CD14-positive monocyte (primary cell): ENCODE data around the gene CITED1. TPM values are rescaled to one million over a fixed set of nuclear protein-coding genes. Genes with fewer than 3 reads are reported as not detected.

ENCODE experiments used
- DNase-seq, 3 donors: peaks; one replicate each; pipeline ENCODE4 v3.0.0-alpha.2; 2011 to 2022
- H2AFZ ChIP-seq: 2 replicates; pipeline ENCODE4 v1.6.0; 2012; ENCODE audit warnings: mild to moderate bottlenecking, low read depth, low read length, inconsistent platforms; ENCODE audit not compliant: insufficient read depth, poor library complexity, severe bottlenecking
- H3K27ac ChIP-seq, 2 donors: 1 replicate in 1 of 2; 2 replicates in 1 of 2; pipeline ENCODE4 v1.5.1; 2012 to 2013; ENCODE audit warnings: low read length in 2 of 2, control low read depth in 1 of 2, inconsistent platforms in 1 of 2, low read depth in 1 of 2, mild to moderate bottlenecking in 1 of 2
- H3K27me3 ChIP-seq, 2 donors: one replicate each; pipeline versions ENCODE4 v1.6.0 to v1.6.1; 2011 to 2013; ENCODE audit warnings: low read length in 2 of 2; ENCODE audit not compliant: control insufficient read depth in 2 of 2, insufficient read depth in 2 of 2
- H3K36me3 ChIP-seq, 2 donors: replicated peaks in 1 of 2; 1 replicate in 1 of 2; 2 replicates in 1 of 2; pipeline versions ENCODE4 v1.5.1 to v1.6.1; 2012 to 2013; ENCODE audit warnings: low read length in 2 of 2, control low read depth in 1 of 2, inconsistent platforms in 1 of 2, mild to moderate bottlenecking in 1 of 2; ENCODE audit not compliant: insufficient read depth in 2 of 2, control insufficient read depth in 1 of 2
- H3K4me1 ChIP-seq, 2 donors: 1 replicate in 1 of 2; 2 replicates in 1 of 2; pipeline versions ENCODE4 v1.5.1 to v1.6.1; 2012 to 2013; ENCODE audit warnings: low read length in 2 of 2, control low read depth in 1 of 2, inconsistent platforms in 1 of 2, mild to moderate bottlenecking in 1 of 2, moderate library complexity in 1 of 2; ENCODE audit not compliant: insufficient read depth in 2 of 2, control insufficient read depth in 1 of 2
- H3K4me2 ChIP-seq: replicated peaks from 2 replicates; pipeline ENCODE3; 2012; ENCODE audit warnings: low read length, moderate library complexity, mild to moderate bottlenecking; ENCODE audit not compliant: poor library complexity, severe bottlenecking; ENCODE audit errors: extremely low read depth
- H3K4me3 ChIP-seq, 3 experiments: fragments of 200-600 bp in 1 of 3; sonication (generic) in 1 of 3; replicated peaks in 1 of 3; 1 replicate in 2 of 3; 2 replicates in 1 of 3; pipeline ENCODE4 v1.5.1; 2011 to 2013; ENCODE audit warnings: low read length in 3 of 3, mild to moderate bottlenecking in 3 of 3, control low read depth in 2 of 3, low read depth in 2 of 3, inconsistent platforms in 1 of 3, moderate library complexity in 1 of 3
- H3K79me2 ChIP-seq: 2 replicates; pipeline ENCODE4 v1.6.0; 2012; ENCODE audit warnings: mild to moderate bottlenecking, control low read depth, inconsistent platforms, low read length, moderate library complexity; ENCODE audit not compliant: insufficient read depth
- H3K9ac ChIP-seq: 2 replicates; pipeline ENCODE4 v1.6.0; 2017; ENCODE audit warnings: low read length, mild to moderate bottlenecking; ENCODE audit not compliant: insufficient read depth, poor library complexity, severe bottlenecking
- H3K9me3 ChIP-seq, 2 donors: replicated peaks in 1 of 2; 1 replicate in 1 of 2; 2 replicates in 1 of 2; pipeline versions ENCODE4 v1.5.1 to v1.6.1; 2012 to 2013; ENCODE audit warnings: low read length in 2 of 2, control low read depth in 1 of 2; ENCODE audit not compliant: control insufficient read depth in 1 of 2, insufficient read depth in 1 of 2
- H4K20me1 ChIP-seq: 2 replicates; pipeline ENCODE4 v1.6.0; 2012; ENCODE audit warnings: mild to moderate bottlenecking, low read length, control low read depth, moderate library complexity; ENCODE audit not compliant: insufficient read depth
- H3K27ac Mint-ChIP-seq, 7 donors: one replicate each; pipeline ENCODE4 v1.8.0; 2020; ENCODE audit warnings: mild to moderate bottlenecking in 7 of 7, mixed read lengths in 7 of 7, moderate library complexity in 6 of 7, inconsistent platforms in 2 of 7
- H3K27me3 Mint-ChIP-seq, 3 donors: one replicate each; pipeline ENCODE4 v1.8.0; 2021 to 2022; ENCODE audit warnings: low read depth in 3 of 3, mild to moderate bottlenecking in 3 of 3, mixed read lengths in 3 of 3, moderate library complexity in 3 of 3, inconsistent platforms in 1 of 3
- H3K36me3 Mint-ChIP-seq, 2 donors: one replicate each; pipeline ENCODE4 v1.8.0; 2020; ENCODE audit warnings: mixed read lengths in 2 of 2, inconsistent platforms in 1 of 2, mild to moderate bottlenecking in 1 of 2
- H3K4me1 Mint-ChIP-seq: one replicate; pipeline ENCODE4 v1.8.0; 2020; ENCODE audit warnings: mild to moderate bottlenecking, mixed read lengths
- H3K4me3 Mint-ChIP-seq, 2 donors: one replicate each; pipeline ENCODE4 v1.8.0; 2020; ENCODE audit warnings: mild to moderate bottlenecking in 2 of 2, mixed read lengths in 2 of 2, moderate library complexity in 1 of 2
- H3K9me3 Mint-ChIP-seq, 7 donors: one replicate each; pipeline ENCODE4 v1.8.0; 2020 to 2022; ENCODE audit warnings: mixed read lengths in 7 of 7, mild to moderate bottlenecking in 6 of 7, moderate library complexity in 6 of 7, inconsistent platforms in 2 of 7
- CTCF ChIP-seq: fragments of 200-600 bp; IDR thresholded peaks from one replicate; pipeline ENCODE4 v1.8.0; 2022; ENCODE audit warnings: antibody characterized with exemption, mild to moderate bottlenecking
- WGBS: methylation state at CpG from one replicate; pipeline ENCODE4 v1.1.5; 2013; ENCODE audit warnings: missing lambda C conversion rate; ENCODE audit not compliant: insufficient coverage; 5-methylcytosine and 5-hydroxymethylcytosine counted together
- intact Hi-C, 2 donors: fragments of 100-400 bp; cut with micrococcal nuclease; formaldehyde crosslinking; loops; one replicate each; pipeline versions ENCODE4 v1.15.0 to v1.15.1; 2023
- polyA plus RNA-seq, 3 donors: library from polyadenylated mRNA; depleted of rRNA in 1 of 3; unstranded in 2 of 3; stranded (reverse) in 1 of 3; fragments of 300-500 nt in 2 of 3; fragments of >200 nt in 1 of 3; fragmentation: Illumina TruSeq in 2 of 3; gene quantifications; 1 replicate in 2 of 3; 2 replicates in 1 of 3; pipeline ENCODE4 v1.2.3, GENCODE V29; 2012 to 2021

The CITED1 gene
- polyA plus RNA-seq, 3 donors = 0.36 TPM; not detected in 2

GRCh38 chrX:72282302-72282701 lies 23.4 kb downstream of the CITED1 start:
- no peak overlapping the region for H3K4me3 Mint-ChIP-seq
- Histone ChIP-seq H3K4me1 (no peaks in the 10 kb centered on the region), H3K9ac (no peak overlapping the region), H3K36me3 (no peaks in the 10 kb centered on the region), H4K20me1 (no peaks in the 10 kb centered on the region), H3K27me3 (peaks cover 0 to 5% of the 10 kb centered on the region in 2 donors), H3K4me2 (no peak overlapping the region), H3K4me3 (no peak overlapping the region), H3K27ac (no peak overlapping the region), H3K79me2 (no peaks in the 10 kb centered on the region), H2AFZ (no peak overlapping the region), H3K9me3 (no peaks in the 10 kb centered on the region)
- WGBS = no CpG with 5 or more reads among the region's 1 CpG
- no peak for DNase-seq
- peaks cover under 1% of the 10 kb centered on the region for H3K4me1 Mint-ChIP-seq
- intact Hi-C loops = no loop called here
- peaks cover 3 to 26% (median 17%) of the 10 kb centered on the region in 3 donors for H3K27me3 Mint-ChIP-seq
- no peak overlapping the region for H3K27ac Mint-ChIP-seq
- H3K9me3 Mint-ChIP-seq = peaks cover 0 to 10% (median 3%) of the 10 kb centered on the region in 7 donors
- no peaks in the 10 kb centered on the region for H3K36me3 Mint-ChIP-seq
- no peak for TF ChIP-seq CTCF

- Histone ChIP-seq H4K20me1 (no peaks in the 10 kb centered on the region), H3K9ac (no peak overlapping the region), H3K36me3 (peaks cover under 1 to 5% of the 10 kb centered on the region in 2 donors), H3K4me3 (no peak overlapping the region), H3K27ac (no peak overlapping the region), H2AFZ (no peak overlapping the region), H3K79me2 (peaks cover 17% of the 10 kb centered on the region), H3K9me3 (no peaks in the 10 kb centered on the region), H3K4me2 (no peak overlapping the region), H3K27me3 (peaks cover 0 to 5% of the 10 kb centered on the region in 2 donors), H3K4me1 (peaks cover 4 to 12% of the 10 kb centered on the region in 2 donors)
- no peak for TF ChIP-seq CTCF
- intact Hi-C loops = no loop called here
- H3K27ac Mint-ChIP-seq = no peak overlapping the region
- peaks cover 10% of the 10 kb centered on the region for H3K4me1 Mint-ChIP-seq
- no peak overlapping the region for H3K4me3 Mint-ChIP-seq
- DNase-seq = no peak
- peaks cover 3 to 23% (median 10%) of the 10 kb centered on the region in 3 donors for H3K27me3 Mint-ChIP-seq
- peaks cover 4 to 5% of the 10 kb centered on the region in 2 donors for H3K36me3 Mint-ChIP-seq
- H3K9me3 Mint-ChIP-seq = peaks cover 0 to 12% (median 3%) of the 10 kb centered on the region in 7 donors
- WGBS = 78% methylated on average over 1 of the region's 5 CpGs
Measured at GRCh38 chrX:72280321-72280845, 25.3 kb downstream of the CITED1 start.
